Neural cell (in vitro differentiated cells): ENCODE data around the gene SIL1. TPM values are rescaled to one million over a fixed set of nuclear protein-coding genes. Genes with fewer than 3 reads are reported as not detected.

Experiments used
- H2AFZ ChIP-seq: fragments of 200-600, 300-800 bp; sonication (generic), shearing (Covaris generic); 2 replicates; pipeline ENCODE4 v1.6.0; 2014; ENCODE audit warnings: low read depth, mild to moderate bottlenecking, antibody characterized with exemption, low read length, moderate library complexity
- H3F3A ChIP-seq: fragments of 200-600 bp; shearing (Covaris generic); 2 replicates; pipeline ENCODE4 v1.6.1; 2016; ENCODE audit warnings: mild to moderate bottlenecking, moderate library complexity, mixed read lengths, antibody characterized with exemption, low read length; ENCODE audit not compliant: insufficient read depth, poor library complexity, severe bottlenecking
- H3K27ac ChIP-seq: fragments of 200-600, 300-800 bp; sonication (generic), shearing (Covaris generic); 2 replicates; pipeline ENCODE4 v1.5.1; 2014; ENCODE audit warnings: mild to moderate bottlenecking, low read length, moderate library complexity
- H3K27me3 ChIP-seq: fragments of 300-800, 200-600 bp; sonication (generic), shearing (Covaris generic); 2 replicates; pipeline ENCODE4 v1.6.0; 2014; ENCODE audit warnings: mild to moderate bottlenecking, low read depth, low read length, moderate library complexity; ENCODE audit not compliant: insufficient read depth
- H3K36me3 ChIP-seq: fragments of 300-800, 200-600 bp; sonication (generic), shearing (Covaris generic); 2 replicates; pipeline ENCODE4 v1.5.1; 2014; ENCODE audit warnings: mild to moderate bottlenecking, antibody characterized with exemption, low read length, moderate library complexity; ENCODE audit not compliant: insufficient read depth
- H3K4me2 ChIP-seq: fragments of 300-800, 200-600 bp; sonication (generic), shearing (Covaris generic); 2 replicates; pipeline ENCODE4 v1.6.0; 2014; ENCODE audit warnings: mild to moderate bottlenecking, low read length
- H3K4me3 ChIP-seq: fragments of 300-800, 200-600 bp; sonication (generic), shearing (Covaris generic); 2 replicates; pipeline ENCODE4 v1.5.1; 2014; ENCODE audit warnings: mild to moderate bottlenecking, low read length, moderate library complexity
- H3K79me2 ChIP-seq: fragments of 200-600 bp; shearing (Covaris generic); replicated peaks from 2 replicates; pipeline ENCODE4 v1.6.0; 2014; ENCODE audit warnings: mild to moderate bottlenecking, low read length, moderate library complexity; ENCODE audit not compliant: insufficient read depth
- H3K9ac ChIP-seq: fragments of 300-800, 200-600 bp; sonication (generic), shearing (Covaris generic); 2 replicates; pipeline ENCODE4 v1.6.1; 2016; ENCODE audit warnings: mild to moderate bottlenecking, low read length, mixed read lengths
- H3K9me2 ChIP-seq: fragments of 200-600 bp; shearing (Covaris generic); 2 replicates; pipeline ENCODE4 v1.6.1; 2016; ENCODE audit warnings: mild to moderate bottlenecking, low read length, mixed read lengths; ENCODE audit not compliant: insufficient read depth
- H3K9me3 ChIP-seq: fragments of 200-600, 300-800 bp; sonication (generic), shearing (Covaris generic); 2 replicates; pipeline ENCODE4 v1.6.1; 2016; ENCODE audit warnings: mild to moderate bottlenecking, mixed run types, low read length, moderate library complexity, mixed read lengths
- H4K20me1 ChIP-seq: fragments of 200-600 bp; shearing (Covaris generic); 2 replicates; pipeline ENCODE4 v1.6.1; 2016; ENCODE audit warnings: mild to moderate bottlenecking, mixed run types; ENCODE audit not compliant: insufficient read depth
- EP300 ChIP-seq: fragments of 450-650 bp; conservative IDR thresholded peaks from 2 replicates; pipeline ENCODE4 v1.6.1; 2014; ENCODE audit warnings: antibody characterized with exemption, mild to moderate bottlenecking, moderate library complexity; ENCODE audit not compliant: poor library complexity, severe bottlenecking
- EZH2 ChIP-seq: fragments of 200-600, 300-800 bp; shearing (Covaris generic), sonication (generic); IDR thresholded peaks from 2 replicates; pipeline ENCODE4 v1.6.1; 2014; ENCODE audit warnings: antibody characterized with exemption, low read length, borderline replicate concordance, mild to moderate bottlenecking; ENCODE audit not compliant: insufficient read depth, poor library complexity, severe bottlenecking
- POLR2AphosphoS5 ChIP-seq: IDR thresholded peaks from 2 replicates; pipeline ENCODE4 v1.6.1; 2012
- RAD21 ChIP-seq: fragments of 450-650 bp; conservative IDR thresholded peaks from 2 replicates; pipeline ENCODE4 v1.6.1; 2014; ENCODE audit warnings: antibody characterized with exemption, mild to moderate bottlenecking, moderate library complexity
- REST ChIP-seq: IDR thresholded peaks from 2 replicates; pipeline ENCODE4 v1.6.1; 2012; ENCODE audit warnings: borderline replicate concordance
- SMC3 ChIP-seq: fragments of 450-650 bp; conservative IDR thresholded peaks from 2 replicates; pipeline ENCODE4 v1.6.1; 2014; ENCODE audit warnings: antibody characterized with exemption, mild to moderate bottlenecking, moderate library complexity; ENCODE audit not compliant: poor library complexity
- TAF1 ChIP-seq: IDR thresholded peaks from 2 replicates; pipeline ENCODE4 v1.6.1; 2012; ENCODE audit warnings: low read depth
- polyA plus RNA-seq: library from polyadenylated mRNA; depleted of rRNA; stranded (reverse); fragments of >200 nt; gene quantifications from 2 replicates; pipeline ENCODE4 v1.2.3, GENCODE V29; 2014
- TF ChIP-seq, protein P1 (sequence below): fragments of 450-650 bp; IDR thresholded peaks from 2 replicates; pipeline ENCODE4 v1.5.1; 2014; ENCODE audit warnings: antibody characterized with exemption, mild to moderate bottlenecking, moderate library complexity; ENCODE audit not compliant: poor library complexity, severe bottlenecking

SIL1 gene
- polyA plus RNA-seq, 1 donor from 2014 or later, result 4.7 TPM

DNA sequence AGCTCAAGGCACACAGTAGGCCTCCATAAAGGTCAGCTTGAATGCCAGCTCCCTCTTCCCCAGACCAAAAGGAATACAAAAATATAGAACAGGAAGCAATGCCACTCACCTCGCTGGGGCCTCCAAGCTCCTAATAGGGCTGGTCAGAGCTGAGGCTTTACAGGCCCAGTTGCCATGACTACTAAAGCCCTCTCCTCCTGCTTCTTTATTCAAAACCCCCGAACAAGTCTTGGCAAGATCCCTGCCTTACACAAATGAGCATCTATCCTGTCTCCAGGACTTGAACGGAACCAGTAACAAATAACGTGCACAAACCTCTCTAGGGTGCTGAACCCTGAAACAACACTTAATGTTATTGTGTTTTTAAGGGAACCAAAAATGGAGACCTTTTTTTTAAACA lies 136.3 kb downstream of the SIL1 start:
- H3K9ac ChIP-seq, result no peak overlapping the region
- H3K27ac ChIP-seq, result peak overlapping the region; percentile 40
- H3K27me3 ChIP-seq, result no peaks in the 10 kb centered on the region
- H3F3A ChIP-seq, result no peaks in the 10 kb centered on the region
- H3K4me2 ChIP-seq, result peak overlapping the region; percentile 43
- no peaks in the 10 kb centered on the region for H3K36me3 ChIP-seq
- peak; percentile 61 for TF ChIP-seq REST
- TF ChIP-seq SMC3, result no peak
- peak; percentile 27 for TF ChIP-seq EP300
- TF ChIP-seq POLR2AphosphoS5, result no peak
- TF ChIP-seq, protein P1, sequence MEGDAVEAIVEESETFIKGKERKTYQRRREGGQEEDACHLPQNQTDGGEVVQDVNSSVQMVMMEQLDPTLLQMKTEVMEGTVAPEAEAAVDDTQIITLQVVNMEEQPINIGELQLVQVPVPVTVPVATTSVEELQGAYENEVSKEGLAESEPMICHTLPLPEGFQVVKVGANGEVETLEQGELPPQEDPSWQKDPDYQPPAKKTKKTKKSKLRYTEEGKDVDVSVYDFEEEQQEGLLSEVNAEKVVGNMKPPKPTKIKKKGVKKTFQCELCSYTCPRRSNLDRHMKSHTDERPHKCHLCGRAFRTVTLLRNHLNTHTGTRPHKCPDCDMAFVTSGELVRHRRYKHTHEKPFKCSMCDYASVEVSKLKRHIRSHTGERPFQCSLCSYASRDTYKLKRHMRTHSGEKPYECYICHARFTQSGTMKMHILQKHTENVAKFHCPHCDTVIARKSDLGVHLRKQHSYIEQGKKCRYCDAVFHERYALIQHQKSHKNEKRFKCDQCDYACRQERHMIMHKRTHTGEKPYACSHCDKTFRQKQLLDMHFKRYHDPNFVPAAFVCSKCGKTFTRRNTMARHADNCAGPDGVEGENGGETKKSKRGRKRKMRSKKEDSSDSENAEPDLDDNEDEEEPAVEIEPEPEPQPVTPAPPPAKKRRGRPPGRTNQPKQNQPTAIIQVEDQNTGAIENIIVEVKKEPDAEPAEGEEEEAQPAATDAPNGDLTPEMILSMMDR, result no peak
- no peak for TF ChIP-seq TAF1
- H3K79me2 ChIP-seq, result no peaks in the 10 kb centered on the region
- no peaks in the 10 kb centered on the region for H3K9me2 ChIP-seq
- H3K9me3 ChIP-seq, result no peaks in the 10 kb centered on the region
- H3K4me3 ChIP-seq, result peak overlapping the region; percentile 23
- no peaks in the 10 kb centered on the region for H4K20me1 ChIP-seq
- no peak overlapping the region for H2AFZ ChIP-seq

GRCh38 chr5:139061274-139061673 lies 136.9 kb downstream of the SIL1 start:
- Histone ChIP-seq H3K9me3 (no peaks in the 10 kb centered on the region), H3K79me2 (no peaks in the 10 kb centered on the region), H4K20me1 (no peaks in the 10 kb centered on the region), H3F3A (no peaks in the 10 kb centered on the region), H3K9ac (no peak overlapping the region), H3K4me3 (peak overlapping the region; percentile 23), H2AFZ (no peak overlapping the region), H3K27me3 (no peaks in the 10 kb centered on the region), H3K4me2 (peak overlapping the region; percentile 43), H3K9me2 (no peaks in the 10 kb centered on the region), H3K27ac (peak overlapping the region; percentile 40), H3K36me3 (no peaks in the 10 kb centered on the region)
- TF ChIP-seq SMC3 (no peak), TAF1 (no peak), REST (no peak), EZH2 (no peak), EP300 (no peak), POLR2AphosphoS5 (no peak), RAD21 (no peak)
- TF ChIP-seq, protein P1, result no peak
